ENCODE results near the gene CA4.
"Not testable (repeated sequence)": the region's sequence is repeated elsewhere in the genome, so short reads cannot be mapped to it uniquely, and the experiment has no call there.

Gene CA4

GRCh38 chr17:60174767-60175166 is 25.0 kb downstream of the CA4 start:
- peak; percentile 9 for DNase-seq (ENCODE audit: low spot score)

GRCh38 chr17:60176763-60177162 is 27.0 kb downstream of the CA4 start:
- not testable (repeated sequence) for DNase-seq (ENCODE audit: low spot score)

- DNase-seq (ENCODE audit: low spot score) = not testable (repeated sequence)
Observed at GRCh38 chr17:60178180-60178579, 28.4 kb downstream of the CA4 start.

GRCh38 chr17:60180380-60180779 is 30.6 kb downstream of the CA4 start:
- DNase-seq (ENCODE audit: low spot score) = not testable (repeated sequence)

GRCh38 chr17:60186372-60186771 is 36.6 kb downstream of the CA4 start:
- DNase-seq (ENCODE audit: low spot score) = not testable (repeated sequence)

GRCh38 chr17:60186846-60187745 is 37.3 kb downstream of the CA4 start:
- peak; percentile 51 for DNase-seq (ENCODE audit: low spot score)

GRCh38 chr17:60188759-60189158 is 39.0 kb downstream of the CA4 start:
- no peak for DNase-seq (ENCODE audit: low spot score)

- DNase-seq (ENCODE audit: low spot score) = not testable (repeated sequence)
Observed at GRCh38 chr17:60190032-60190431, 40.3 kb downstream of the CA4 start.

GRCh38 chr17:60193032-60193431 is 43.3 kb downstream of the CA4 start:
- not testable (repeated sequence) for DNase-seq (ENCODE audit: low spot score)

- DNase-seq (ENCODE audit: low spot score) = no peak
Observed at GRCh38 chr17:60193482-60193881, 43.7 kb downstream of the CA4 start.

- not testable (repeated sequence) for DNase-seq (ENCODE audit: low spot score)
Observed at GRCh38 chr17:60194141-60194540, 44.4 kb downstream of the CA4 start.

- DNase-seq (ENCODE audit: low spot score) = not testable (repeated sequence)
Observed at GRCh38 chr17:60198630-60199029, 48.9 kb downstream of the CA4 start.

GRCh38 chr17:60205782-60206181 is 56.0 kb downstream of the CA4 start:
- DNase-seq (ENCODE audit: low spot score) = not testable (repeated sequence)

GRCh38 chr17:60208302-60208701 is 58.5 kb downstream of the CA4 start:
- DNase-seq (ENCODE audit: low spot score) = not testable (repeated sequence)
